Ishikawa (cell line): ENCODE data around the gene TM7SF2.

Source experiments
- CEBPB ChIP-seq: IDR thresholded peaks from 2 replicates; pipeline ENCODE4 v1.6.1; 2012
- CREB1 ChIP-seq: IDR thresholded peaks from 2 replicates; pipeline ENCODE4 v1.6.1; 2012; ENCODE audit warnings: low read depth
- EGR1 ChIP-seq: IDR thresholded peaks from 2 replicates; pipeline ENCODE4 v1.6.1; 2012
- EP300 ChIP-seq: IDR thresholded peaks from 2 replicates; pipeline ENCODE4 v1.6.1; 2012; ENCODE audit warnings: borderline replicate concordance
- FOXM1 ChIP-seq: IDR thresholded peaks from 2 replicates; pipeline ENCODE4 v1.6.1; 2012; ENCODE audit warnings: low read depth, borderline replicate concordance
- MAX ChIP-seq: IDR thresholded peaks from 2 replicates; pipeline ENCODE4 v1.6.1; 2012
- NFIC ChIP-seq: IDR thresholded peaks from 2 replicates; pipeline ENCODE4 v1.6.1; 2012
- RAD21 ChIP-seq: IDR thresholded peaks from 2 replicates; pipeline ENCODE4 v1.6.1; 2012; ENCODE audit warnings: low read depth
- REST ChIP-seq: IDR thresholded peaks from 2 replicates; pipeline ENCODE4 v1.6.1; 2012; ENCODE audit warnings: low read depth, mild to moderate bottlenecking
- TAF1 ChIP-seq: IDR thresholded peaks from 2 replicates; pipeline ENCODE4 v1.6.1; 2012; ENCODE audit warnings: low read depth, mild to moderate bottlenecking
- TCF12 ChIP-seq: IDR thresholded peaks from 2 replicates; pipeline ENCODE4 v1.6.1; 2012; ENCODE audit warnings: low read depth
- TEAD4 ChIP-seq: IDR thresholded peaks from 2 replicates; pipeline ENCODE4 v1.6.1; 2012
- USF1 ChIP-seq: IDR thresholded peaks from 2 replicates; pipeline ENCODE4 v1.6.1; 2012
- YY1 ChIP-seq: IDR thresholded peaks from 2 replicates; pipeline ENCODE4 v1.6.1; 2012; ENCODE audit warnings: low read depth
- ZBTB7A ChIP-seq: IDR thresholded peaks from 2 replicates; pipeline ENCODE4 v1.6.1; 2012; ENCODE audit warnings: low read depth

Gene TM7SF2

GRCh38 chr11:65084598-65085375 is 26.9 kb upstream of the TM7SF2 start:
- TF ChIP-seq RAD21 (no peak), EGR1 (no peak), USF1 (no peak), TEAD4 (no peak), EP300 (no peak), TCF12 (no peak), MAX (no peak), YY1 (no peak)

- TF ChIP-seq EP300, result no peak
- no peak for TF ChIP-seq MAX
- no peak for TF ChIP-seq NFIC
- no peak for TF ChIP-seq CEBPB
- TF ChIP-seq RAD21, result no peak
- no peak for TF ChIP-seq TEAD4
- no peak for TF ChIP-seq FOXM1
- TF ChIP-seq EGR1, result no peak
- TF ChIP-seq TCF12, result no peak
- no peak for TF ChIP-seq ZBTB7A
- no peak for TF ChIP-seq REST
- no peak for TF ChIP-seq YY1
These were observed 26.2 kb upstream of the TM7SF2 start for GRCh38 chr11:65085446-65085845.

- no peak for TF ChIP-seq TEAD4
- TF ChIP-seq TCF12, result no peak
- TF ChIP-seq REST, result no peak
- TF ChIP-seq NFIC, result no peak
- no peak for TF ChIP-seq EP300
- no peak for TF ChIP-seq MAX
- TF ChIP-seq TAF1, result no peak
- TF ChIP-seq USF1, result no peak
- no peak for TF ChIP-seq YY1
- no peak for TF ChIP-seq ZBTB7A
- TF ChIP-seq FOXM1, result no peak
These were observed 24.9 kb upstream of the TM7SF2 start for GRCh38 chr11:65086809-65087208.

- TF ChIP-seq ZBTB7A (no peak), YY1 (no peak), TAF1 (no peak), EP300 (no peak)
These were observed 24.5 kb upstream of the TM7SF2 start for GRCh38 chr11:65087216-65087615.

GRCh38 chr11:65087827-65088226 is 23.8 kb upstream of the TM7SF2 start:
- TF ChIP-seq TCF12 (no peak), MAX (no peak), TEAD4 (no peak), REST (no peak), CREB1 (no peak), YY1 (no peak), TAF1 (no peak), RAD21 (no peak), ZBTB7A (no peak), NFIC (no peak)
